ENCODE results near the gene ELL3.
"Not testable (repeated sequence)": the region's sequence is repeated elsewhere in the genome, so short reads cannot be mapped to it uniquely, and the experiment has no call there.

GRCh38 chr15:43728053-43728725, 48.6 kb downstream of the ELL3 start:
- TF ChIP-seq, protein P1, sequence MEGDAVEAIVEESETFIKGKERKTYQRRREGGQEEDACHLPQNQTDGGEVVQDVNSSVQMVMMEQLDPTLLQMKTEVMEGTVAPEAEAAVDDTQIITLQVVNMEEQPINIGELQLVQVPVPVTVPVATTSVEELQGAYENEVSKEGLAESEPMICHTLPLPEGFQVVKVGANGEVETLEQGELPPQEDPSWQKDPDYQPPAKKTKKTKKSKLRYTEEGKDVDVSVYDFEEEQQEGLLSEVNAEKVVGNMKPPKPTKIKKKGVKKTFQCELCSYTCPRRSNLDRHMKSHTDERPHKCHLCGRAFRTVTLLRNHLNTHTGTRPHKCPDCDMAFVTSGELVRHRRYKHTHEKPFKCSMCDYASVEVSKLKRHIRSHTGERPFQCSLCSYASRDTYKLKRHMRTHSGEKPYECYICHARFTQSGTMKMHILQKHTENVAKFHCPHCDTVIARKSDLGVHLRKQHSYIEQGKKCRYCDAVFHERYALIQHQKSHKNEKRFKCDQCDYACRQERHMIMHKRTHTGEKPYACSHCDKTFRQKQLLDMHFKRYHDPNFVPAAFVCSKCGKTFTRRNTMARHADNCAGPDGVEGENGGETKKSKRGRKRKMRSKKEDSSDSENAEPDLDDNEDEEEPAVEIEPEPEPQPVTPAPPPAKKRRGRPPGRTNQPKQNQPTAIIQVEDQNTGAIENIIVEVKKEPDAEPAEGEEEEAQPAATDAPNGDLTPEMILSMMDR (IDR thresholded peaks at IDR 0.05; ENCODE audit: poor library complexity, severe bottlenecking) = not testable (repeated sequence)
- TF ChIP-seq REST (IDR thresholded peaks at IDR 0.05; ENCODE audit: borderline replicate concordance); POLR2AphosphoS5 (IDR thresholded peaks at IDR 0.05); EZH2 (IDR thresholded peaks at IDR 0.05; ENCODE audit: borderline replicate concordance, insufficient read depth, low read length, poor library complexity, severe bottlenecking); EP300 (conservative IDR thresholded peaks at IDR 0.05; ENCODE audit: poor library complexity, severe bottlenecking); RAD21 (conservative IDR thresholded peaks at IDR 0.05): not testable (repeated sequence)
